ENCODE results near the gene OR1I1. TPM values are rescaled to one million over a fixed set of nuclear protein-coding genes. Genes with fewer than 3 reads are reported as not detected.
"Not testable (repeated sequence)": the region's sequence is repeated elsewhere in the genome, so short reads cannot be mapped to it uniquely, and the experiment has no call there.

OR1I1 gene, protein sequence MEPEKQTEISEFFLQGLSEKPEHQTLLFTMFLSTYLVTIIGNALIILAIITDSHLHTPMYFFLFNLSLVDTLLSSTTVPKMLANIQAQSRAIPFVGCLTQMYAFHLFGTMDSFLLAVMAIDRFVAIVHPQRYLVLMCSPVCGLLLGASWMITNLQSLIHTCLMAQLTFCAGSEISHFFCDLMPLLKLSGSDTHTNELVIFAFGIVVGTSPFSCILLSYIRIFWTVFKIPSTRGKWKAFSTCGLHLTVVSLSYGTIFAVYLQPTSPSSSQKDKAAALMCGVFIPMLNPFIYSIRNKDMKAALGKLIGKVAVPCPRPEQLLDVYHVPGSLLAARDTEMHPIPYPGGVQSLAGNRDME
- total RNA-seq (2014; rRNA removed; shearing (Covaris generic)), result not detected in 2 replicates

DNA sequence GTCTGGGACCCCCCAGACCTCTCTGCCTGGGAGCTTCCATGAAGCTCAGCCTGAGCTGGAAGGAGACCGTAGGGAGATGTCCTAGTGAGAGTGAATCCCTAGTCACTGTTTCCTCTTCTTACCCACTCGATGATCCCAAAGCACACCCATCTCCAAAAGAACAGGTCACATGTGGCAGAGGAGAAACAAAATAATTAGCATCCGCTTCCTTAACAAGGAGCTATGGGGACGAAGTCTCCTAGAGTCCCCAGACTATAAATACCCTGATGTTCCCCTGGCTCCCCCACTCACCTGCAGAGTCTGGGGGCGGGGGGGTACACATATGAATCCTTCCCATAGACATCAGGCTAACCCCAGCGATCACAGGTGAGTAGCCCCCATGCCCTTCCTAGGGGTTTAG, at the start of gene OR1I1:
Gene OR1I1, plus strand, starts transcription at position 301 of the 400 bp plus-strand sequence. CDS start 4,855 bp downstream, outside the sequence.
- no peak for DNase-seq (ENCODE audit: low spot score)

DNA sequence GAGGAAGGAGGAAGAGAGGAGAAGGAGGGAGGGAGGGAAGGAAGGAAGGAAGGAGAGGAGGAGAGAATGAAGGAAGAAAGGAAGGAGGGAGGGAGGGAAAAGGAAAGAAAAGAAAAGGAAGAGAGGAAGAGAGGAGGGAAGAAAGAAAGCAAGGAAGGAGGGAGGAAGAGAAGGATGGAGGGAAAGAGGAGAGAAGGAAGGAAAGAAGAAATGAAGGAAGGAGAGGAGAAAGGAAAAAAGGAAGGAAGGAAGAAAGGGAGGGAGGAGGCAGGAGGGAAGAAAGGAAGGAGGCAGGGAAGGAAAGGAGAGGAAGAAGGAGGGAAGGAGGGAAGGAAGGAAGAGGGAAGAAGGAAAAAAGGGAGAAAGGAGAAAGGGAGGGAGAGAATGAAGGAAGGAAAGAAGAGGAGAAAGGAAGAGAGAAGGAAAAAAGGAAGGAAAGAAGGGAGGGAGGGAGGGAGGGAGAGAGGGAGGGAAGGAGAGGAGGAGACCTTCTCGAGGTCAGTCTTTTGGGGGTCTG, 46.2 kb upstream of the OR1I1 start:
- DNase-seq (ENCODE audit: low spot score), result no peak

DNA sequence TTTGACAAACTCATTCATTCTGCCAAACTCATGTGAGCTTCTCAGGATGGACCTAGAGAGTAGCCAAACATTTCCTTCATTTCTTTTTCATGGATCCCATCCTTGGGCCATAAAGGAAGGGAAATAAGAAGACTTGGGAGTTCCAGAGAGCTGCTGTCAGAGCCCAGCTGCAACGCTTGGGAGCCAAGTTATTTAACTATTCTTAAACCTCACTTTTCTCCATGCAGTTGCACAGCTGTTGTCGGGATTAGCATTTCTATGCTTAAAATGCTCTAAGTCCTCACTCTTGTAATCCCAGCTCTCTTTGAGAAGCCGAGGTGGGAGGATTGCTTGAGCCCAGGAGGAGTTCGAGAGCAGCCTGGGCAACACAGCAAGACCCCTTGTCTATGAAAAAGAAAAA, 44.4 kb upstream of the OR1I1 start:
- DNase-seq (ENCODE audit: low spot score), result no peak

DNA sequence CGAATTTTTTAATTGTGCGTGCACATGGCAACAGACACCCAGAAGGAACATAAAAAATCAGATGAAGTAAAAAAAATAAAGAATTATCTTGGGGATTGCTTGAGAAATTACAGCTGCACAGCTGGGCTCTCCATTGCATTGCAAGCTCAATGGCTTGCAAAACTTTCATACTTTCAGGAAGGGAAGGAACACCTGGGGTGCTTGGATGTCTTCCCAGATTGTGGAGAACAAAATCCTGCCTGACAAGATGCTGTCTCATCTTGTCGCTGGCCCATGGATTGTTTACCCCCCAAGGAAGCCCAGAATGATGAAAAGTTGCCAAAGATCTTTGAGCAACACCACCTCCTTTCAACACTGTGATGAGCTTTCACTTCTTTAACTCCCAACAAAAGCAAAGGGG, 43.7 kb upstream of the OR1I1 start:
- peak; percentile 61 for DNase-seq (ENCODE audit: low spot score)

DNA sequence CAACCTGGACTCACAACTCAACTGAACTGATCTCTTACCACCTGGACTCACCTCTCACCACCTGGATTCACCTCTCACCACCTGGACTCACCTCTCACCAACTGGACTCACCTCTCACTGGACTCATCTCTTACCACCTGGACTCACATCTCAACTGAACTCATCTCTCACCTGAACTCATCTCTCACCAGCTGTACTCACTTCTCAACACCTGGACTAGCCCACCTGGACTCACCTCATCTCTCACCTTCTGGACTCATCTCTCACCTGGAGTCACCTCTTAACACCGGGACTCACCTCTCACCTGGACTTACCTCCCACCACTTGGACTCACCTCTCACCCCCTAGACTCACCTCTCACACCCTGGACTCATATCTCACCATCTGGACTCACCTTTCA, 40.0 kb upstream of the OR1I1 start:
- no peak for DNase-seq (ENCODE audit: low spot score)

DNA sequence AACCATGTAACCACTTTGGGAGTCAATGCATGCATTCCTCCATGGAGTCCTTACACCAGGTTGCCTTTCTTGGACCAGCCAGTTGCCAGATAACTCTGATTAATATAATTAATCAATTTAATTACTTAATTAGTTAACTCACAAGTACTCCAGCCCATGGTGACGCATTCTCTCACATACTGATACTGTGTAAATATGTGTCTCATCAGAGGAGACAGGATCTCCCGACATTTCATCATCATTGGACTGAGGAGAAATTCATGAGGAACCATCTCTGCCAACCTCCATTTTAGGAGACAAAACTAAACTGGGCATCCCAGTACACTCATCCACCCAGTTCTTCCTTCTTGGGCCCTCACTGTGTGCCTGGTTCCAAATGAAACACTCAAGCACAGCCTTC, 39.2 kb upstream of the OR1I1 start:
- no peak for DNase-seq (ENCODE audit: low spot score)

DNA sequence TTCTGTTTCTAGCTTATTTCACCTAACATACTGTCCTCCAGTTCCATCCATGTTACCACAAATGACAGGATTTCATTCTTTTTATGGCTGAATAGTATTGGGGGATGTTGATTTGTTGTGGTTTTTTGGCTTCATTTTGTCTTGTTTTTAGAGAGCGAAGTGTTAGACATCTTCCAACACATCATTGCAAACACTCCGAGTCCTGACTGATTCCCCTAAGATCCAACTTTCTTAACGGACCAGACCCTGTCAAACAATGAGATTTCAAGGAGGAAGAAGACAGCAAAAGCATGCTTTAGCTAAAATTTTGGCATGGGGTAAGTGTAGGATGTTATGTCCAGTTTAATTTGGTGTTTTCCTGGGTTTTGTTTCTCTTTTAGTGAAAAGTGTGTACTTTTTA, 36.5 kb upstream of the OR1I1 start:
- no peak for DNase-seq (ENCODE audit: low spot score)

DNA sequence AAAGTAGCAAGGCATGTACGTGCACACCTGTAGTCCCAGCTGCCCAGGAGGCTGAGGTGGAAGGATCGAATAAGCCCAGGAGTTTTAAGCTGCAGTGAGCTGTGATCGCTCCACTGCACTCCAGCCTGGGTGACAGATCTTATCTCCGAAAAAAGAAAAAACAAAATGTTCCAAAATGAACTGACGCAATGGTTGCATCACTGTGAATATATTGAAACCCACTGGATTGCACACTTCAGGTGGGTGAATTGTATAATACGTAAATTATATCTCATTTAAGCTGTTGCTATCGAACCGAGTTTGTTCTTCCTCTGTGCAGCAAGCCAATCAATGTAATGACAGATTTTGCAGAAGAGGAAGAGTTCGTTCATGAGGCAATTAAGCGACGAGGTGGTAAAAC, 34.3 kb upstream of the OR1I1 start:
- no peak for DNase-seq (ENCODE audit: low spot score)

DNA sequence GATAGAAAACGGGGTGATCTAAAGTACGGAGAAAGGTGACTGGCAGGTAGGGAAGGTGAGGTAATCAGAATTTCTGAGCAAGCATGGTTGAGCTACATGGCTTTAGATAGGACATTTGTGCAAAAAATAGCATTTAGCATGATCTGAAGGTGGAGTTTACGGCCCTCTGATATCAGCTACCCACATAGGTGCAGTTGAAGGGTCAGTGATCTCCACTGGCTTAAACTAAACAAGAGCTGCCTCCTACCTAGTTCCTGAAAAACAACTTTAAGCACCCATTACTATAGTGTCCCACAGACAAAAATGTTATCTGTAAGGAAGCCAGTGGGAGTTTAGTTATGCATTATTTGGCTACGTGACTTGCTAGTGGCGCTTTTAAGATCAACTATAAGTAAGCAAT, 33.9 kb upstream of the OR1I1 start:
- DNase-seq (ENCODE audit: low spot score), result no peak

DNA sequence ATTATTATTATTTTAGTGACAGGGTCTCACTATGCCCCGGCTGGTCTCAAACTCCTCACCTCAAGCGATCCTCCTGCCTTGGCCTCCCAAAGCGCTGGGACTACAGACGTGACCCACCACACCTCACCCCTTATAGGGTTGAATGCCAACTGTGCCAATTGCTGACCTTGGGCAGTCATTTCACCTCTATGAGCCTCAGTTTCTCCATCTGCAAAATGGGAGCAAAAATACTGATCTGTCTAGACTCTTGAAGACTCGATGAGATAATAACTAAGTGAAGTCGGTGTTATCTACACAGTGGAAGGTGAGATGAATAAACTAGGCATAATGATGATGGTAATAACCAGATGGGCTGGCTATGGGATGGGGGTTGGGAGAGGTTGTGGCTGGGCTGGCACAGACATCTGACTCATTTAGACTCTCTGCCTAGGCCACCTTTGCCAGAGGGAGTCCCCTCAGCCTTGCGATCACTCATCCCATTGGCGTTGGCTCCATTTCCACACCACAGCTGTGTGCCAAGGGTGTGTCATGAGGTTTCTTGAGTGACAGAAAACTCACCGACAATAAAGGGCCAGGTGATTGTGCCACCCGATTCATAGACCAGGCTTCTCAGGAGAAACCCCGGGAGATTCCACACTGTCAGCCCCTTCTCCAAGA, 33.0 kb upstream of the OR1I1 start, which contains the start of gene CASP14:
Gene CASP14, plus strand, starts transcription at position 596 of the 657 bp plus-strand sequence. CDS start 2,772 bp downstream, outside the sequence.
- DNase-seq (ENCODE audit: low spot score), result no peak

DNA sequence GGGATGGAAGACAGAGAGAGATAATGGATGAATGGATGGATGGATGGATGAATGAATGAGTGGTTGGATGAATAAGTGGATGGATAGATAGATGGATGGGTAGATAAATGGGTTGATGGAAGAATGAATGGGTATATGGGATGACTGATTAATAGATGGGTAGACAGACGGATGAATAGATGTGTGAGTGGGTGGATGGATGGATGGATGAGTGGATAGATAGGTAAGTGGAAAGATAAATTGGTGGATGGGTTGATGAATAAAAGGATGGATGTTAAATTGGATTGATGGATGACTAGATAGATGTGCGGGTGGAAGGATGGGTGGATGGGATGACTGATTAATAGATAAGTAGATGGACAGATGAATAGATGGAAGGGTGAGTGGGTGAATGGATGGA, 31.4 kb upstream of the OR1I1 start:
- DNase-seq (ENCODE audit: low spot score), result no peak

DNA sequence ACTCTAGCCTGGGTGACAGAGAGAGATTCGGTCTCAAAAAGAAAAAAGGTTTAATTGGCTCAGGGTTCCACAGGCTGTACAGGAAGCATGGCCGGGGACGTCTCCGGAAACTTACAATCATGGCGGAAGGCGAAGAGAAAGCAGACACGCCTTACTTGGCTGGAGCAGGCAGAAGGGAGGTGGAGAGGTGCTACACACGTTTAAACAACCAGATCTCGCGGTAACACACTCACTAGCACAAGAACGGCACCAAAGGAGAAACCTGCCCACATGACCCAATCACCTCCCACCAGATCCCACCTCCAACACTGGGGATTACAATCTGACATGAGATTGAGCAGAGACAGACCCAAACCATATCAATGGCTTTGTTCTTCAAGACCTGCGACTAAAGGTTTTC, 20.0 kb upstream of the OR1I1 start:
- no peak for DNase-seq (ENCODE audit: low spot score)

DNA sequence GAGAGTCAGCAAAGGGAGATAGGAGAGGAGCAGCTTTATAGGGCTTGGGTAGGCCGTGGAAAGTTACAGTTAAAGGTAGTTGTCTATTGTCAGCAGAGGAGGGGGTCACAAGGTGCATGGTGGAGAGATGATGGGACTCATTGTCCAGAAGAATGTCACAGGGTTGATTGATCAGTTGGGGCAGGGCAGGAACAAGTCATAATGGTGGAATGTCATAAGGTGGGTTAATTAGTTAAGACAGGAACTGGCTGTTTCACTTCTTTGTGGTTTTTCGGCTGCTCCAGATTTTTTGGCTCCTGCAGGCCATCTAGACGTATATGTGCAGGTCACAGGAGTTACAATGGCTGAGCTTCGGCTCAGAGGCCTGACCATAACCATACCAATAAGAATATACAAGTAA, 11.6 kb upstream of the OR1I1 start:
- DNase-seq (ENCODE audit: low spot score), result not testable (repeated sequence)

DNA sequence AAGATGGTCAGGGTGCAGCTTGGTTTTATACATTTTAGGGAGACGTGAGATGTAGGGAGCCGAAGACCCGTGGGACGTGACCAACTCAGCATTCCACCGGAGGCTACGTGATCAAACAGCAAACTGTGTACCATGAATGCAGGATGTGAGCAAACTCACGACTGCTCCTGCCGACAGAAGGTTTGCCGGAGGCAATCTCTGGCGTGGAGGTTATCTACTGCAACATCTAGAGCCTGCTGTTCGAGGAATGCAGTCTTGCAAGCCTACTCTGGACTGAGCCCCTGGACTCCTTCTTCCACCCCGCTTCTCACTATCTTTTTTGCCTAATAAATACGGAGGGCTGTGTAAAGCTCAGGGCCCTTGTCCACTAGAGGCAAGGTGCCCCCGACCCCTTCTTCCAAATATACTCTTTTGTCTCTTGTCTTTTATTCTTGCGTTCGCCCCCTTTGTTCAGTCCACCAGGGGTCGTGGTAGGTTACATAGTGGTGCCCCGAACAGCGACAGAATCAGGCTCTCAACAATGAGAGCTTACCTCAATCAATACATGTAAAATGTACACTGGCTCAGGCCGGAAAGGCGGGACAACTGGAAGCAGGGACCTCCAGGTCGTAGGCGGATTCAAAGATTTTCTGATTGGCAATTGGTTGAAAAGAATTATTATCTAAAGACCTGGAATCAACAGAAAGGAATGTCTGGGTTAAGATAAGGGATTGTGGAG, 8.9 kb upstream of the OR1I1 start:
- DNase-seq (ENCODE audit: low spot score), result peak; percentile 45

DNA sequence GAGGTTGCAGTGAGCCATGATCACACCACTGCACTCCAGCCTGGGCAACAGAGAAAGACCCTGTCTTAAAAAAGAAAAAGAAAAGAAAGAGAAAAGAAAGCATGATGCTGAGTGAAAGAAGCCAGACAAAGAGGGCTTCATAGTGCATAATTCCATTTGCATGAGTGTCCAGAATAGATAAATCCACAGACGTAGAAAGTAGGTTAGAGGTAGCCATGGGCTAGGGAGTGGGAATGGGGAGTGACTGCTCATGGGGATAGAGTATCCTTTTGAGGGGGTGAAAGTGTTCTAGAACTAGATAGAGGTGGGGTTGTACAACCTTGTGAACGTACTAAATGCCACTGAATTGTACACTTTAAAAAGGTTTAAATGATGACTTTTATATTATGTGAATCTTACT, 7.6 kb upstream of the OR1I1 start:
- DNase-seq (ENCODE audit: low spot score), result no peak

DNA sequence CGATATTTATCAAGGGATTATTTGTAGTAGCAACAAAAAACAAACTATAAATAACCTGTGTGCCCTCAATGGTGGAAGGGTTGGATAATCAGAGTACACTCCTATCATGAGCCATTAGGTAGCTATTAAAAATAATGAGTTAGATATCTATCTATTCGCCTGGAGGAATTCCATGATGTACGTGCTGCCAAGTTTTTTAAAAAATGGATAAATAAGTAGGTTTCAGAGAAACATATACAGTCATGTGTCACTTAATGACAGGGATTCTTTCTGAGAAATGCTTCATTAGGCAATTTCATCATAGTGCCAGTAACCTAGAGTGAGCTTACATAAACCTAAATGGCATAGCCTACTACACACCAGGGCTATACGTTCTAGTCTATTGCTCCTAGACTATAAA, 6.2 kb upstream of the OR1I1 start:
- no peak for DNase-seq (ENCODE audit: low spot score)

DNA sequence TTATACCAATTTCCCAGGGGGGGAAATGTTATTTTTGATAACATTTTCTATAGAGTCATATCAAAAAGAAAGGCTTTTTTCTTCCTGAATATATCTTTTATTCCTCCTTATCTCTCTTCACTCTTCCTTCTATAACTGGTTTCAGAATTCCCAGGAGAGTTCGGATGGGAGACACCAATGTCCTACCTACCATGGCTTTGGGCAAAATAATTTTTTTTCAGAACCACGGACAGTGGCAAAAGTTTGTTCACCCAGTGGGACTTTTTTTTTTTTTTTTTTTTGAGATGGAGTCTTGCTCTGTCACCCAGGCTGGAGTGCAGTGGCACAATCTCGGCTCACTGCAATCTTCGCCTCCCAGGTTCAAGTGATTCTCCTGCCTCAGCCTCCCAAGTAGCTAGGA, 2.0 kb upstream of the OR1I1 start:
- DNase-seq (ENCODE audit: low spot score), result not testable (repeated sequence)

DNA sequence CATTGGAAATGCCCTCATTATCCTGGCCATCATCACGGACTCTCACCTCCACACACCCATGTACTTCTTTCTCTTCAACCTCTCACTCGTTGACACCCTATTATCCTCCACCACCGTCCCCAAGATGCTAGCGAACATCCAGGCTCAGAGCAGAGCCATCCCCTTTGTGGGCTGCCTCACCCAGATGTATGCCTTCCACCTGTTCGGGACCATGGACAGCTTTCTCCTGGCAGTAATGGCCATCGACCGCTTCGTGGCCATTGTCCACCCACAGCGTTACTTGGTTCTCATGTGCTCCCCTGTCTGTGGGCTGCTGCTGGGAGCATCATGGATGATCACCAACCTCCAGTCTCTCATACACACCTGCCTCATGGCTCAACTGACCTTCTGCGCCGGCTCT, 5.2 kb downstream of the OR1I1 start:
- no peak for DNase-seq (ENCODE audit: low spot score)

DNA sequence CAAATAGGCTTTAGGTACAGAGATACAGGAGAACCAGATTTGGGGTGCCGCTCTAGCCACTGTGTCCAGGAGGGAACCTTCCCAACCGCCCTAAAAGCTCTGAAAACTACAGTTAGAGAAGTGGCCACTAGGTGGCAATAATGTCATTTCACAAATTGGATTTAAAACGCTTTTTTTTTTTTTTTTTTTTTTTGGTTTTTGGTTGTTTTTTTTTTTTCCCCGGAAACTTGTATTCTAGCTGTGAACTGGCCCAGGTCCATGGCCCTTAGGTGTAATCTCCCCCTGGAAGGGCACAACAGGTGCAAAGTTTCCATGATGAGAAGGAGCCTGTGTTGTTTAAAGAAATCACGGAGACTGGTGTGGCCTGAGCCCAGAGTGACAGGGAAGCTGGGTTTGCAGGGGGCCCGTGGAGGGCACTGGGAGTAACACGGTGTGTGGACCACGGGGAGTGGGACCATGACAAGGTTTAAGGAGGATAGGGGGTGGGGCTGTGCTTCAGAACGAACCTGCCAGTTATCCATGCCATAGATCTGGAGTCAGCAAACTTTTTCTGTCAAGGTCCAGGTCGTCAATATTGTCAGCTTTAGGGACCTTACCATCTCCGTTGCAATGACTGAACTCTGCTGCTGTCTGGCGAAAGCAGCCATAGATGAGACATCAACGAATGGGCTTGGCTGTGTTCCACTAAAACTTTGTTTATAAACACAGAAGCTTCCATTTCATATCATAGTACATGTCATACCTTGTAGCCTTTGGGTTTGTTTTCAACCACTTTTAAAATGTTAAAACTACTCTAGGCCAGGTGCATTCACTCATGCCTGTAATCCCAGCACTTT, 10.1 kb downstream of the OR1I1 start:
- DNase-seq (ENCODE audit: low spot score), result peak; percentile 53

DNA sequence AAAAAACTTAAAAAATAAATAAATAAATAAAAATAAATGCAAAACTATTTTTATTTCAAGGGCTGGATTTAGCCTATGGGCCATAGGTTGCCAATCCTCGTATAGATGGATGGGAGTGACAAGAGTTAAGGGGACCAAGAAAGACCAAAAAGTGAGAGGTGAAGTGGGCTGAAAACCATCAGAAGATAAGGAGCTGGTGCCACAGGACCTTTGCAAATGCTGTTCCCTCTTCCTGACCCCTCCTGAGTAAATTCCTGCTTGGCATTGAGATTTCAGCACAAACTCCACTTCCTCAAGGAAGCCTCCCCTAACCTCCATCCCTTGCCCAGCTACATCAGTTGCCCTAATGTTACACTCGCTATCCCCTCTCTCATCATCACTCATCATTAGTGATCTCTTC, 11.0 kb downstream of the OR1I1 start:
- DNase-seq (ENCODE audit: low spot score), result no peak

DNA sequence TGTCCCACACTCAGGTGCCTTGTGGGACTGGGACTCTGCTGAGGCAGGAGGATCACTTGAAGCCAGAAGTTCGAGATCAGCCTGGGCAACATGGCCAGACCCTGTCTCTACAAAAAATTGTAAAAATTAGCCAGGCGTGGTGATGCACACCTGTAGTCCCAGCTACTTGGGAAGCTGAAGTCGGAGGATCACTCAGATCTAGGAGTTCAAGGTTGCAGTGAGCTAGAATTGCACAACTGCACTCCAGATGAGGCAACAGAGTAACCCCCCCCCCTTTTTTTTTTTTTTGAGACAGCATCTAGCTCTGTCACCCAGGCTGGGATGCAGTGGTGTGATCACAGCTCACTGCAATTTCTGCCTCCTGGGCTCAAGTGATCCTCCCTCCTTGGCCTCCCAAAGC, 14.2 kb downstream of the OR1I1 start:
- no peak for DNase-seq (ENCODE audit: low spot score)

DNA sequence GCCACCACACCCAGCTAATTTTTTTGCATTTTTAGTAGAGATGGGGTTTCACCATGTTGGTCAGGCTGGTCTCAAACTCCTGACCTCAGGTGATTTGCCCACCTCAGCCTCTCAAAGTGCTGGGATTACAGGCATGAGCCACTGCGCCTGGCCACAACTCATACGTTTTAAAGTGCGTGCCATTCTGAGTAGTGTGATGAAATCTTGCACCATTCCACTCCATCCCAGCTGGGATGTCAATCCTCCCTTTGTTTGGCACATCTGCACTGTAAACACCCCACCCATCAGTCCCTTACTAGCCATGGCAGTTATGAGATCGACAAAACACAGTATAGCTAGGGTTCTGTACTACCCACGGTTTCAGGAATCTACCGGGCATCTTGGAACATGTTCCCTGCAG, 16.0 kb downstream of the OR1I1 start:
- DNase-seq (ENCODE audit: low spot score), result not testable (repeated sequence)

All from A172 (cell line).